Activated T-cell treated with anti-CD3 and anti-CD28 coated beads for 48 hours (primary cell): ENCODE results near the gene C1QL2.

ENCODE experiments used
- DNase-seq: peaks from one replicate; pipeline ENCODE4 v3.0.0-alpha.2; 2020; ENCODE audit warnings: low read depth

The C1QL2 gene

GRCh38 chr2:119158563-119159347 is at the start of gene C1QL2:
C1QL2 (minus strand) TSS chr2:119158751; CDS start chr2:119158269, 482 bp downstream.
- no peak for DNase-seq

DNA sequence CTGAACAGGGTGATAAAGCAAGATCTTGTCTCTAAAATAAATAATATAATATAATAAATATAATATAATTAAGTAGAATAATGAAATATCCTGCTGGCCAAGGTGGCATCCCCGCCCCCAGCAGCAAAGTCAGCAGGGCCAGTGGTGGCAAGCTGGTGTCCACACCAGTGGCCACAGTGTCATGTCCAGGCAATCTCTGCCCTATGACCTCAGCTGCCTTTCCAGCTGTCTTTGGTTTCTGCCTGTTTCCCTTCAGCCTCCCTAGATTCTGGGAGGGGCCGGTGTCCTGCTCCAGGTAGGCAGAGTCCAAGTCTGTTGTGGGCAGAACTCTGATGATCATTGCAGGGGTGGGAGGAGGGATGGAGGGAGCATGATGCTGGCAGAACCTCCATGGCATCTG is 48.9 kb upstream of the C1QL2 start:
- DNase-seq = no peak

GRCh38 chr2:119206201-119206600 is 47.6 kb upstream of the C1QL2 start:
- no peak for DNase-seq

DNA sequence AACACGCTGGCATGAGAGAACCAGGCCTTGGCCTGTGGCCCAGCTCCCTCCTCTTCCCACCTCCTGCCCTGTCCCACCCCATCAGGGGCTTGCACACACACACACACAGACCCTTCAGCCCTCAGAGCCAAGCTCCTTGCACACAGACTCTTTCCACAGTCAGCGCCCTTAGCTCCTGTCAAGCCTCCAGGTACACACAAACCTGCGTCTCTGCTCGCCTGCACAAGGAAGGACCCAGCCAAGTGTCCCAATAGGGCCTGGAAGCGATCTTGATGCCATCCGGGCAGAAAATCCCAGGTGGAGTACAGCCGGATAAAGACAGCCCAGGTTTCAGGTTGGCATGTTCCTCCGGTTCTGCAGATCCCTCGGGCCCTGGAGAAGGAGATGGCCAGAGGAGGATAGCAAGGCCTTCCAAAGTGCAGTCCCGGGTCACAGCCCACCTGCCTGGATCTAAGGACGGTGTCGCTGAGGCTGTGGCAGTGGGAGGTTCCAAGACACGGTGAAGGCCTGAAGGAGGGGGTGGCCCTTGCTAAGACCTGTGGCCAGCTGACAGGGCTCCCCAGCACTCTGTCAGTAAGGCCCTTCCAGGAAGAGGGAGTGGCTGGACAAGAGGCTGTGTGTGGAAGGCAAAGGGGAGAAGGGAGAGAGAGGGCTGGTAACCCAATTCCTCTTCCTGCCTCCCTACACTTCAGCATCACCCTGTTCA is 46.6 kb upstream of the C1QL2 start:
- DNase-seq = no peak

DNA sequence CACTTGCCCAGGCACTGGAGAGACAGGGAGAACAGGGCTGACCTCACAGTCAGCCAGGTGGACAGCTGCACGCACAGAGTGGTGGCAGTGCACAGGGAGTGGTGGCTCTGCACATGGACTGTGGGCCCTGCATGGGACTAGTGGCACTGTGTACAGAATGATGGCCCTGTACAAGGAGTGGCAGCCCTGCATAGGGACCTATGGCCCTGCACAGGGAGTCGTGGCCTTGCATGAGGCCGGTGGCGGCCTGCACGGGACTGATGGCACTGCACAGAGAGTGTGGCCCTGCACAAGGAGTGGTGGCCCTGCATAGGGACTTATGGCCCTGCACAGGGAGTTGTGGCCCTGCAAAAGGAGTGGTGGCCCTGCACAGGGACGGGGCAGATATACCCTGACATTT is 46.0 kb upstream of the C1QL2 start:
- no peak for DNase-seq

- DNase-seq = no peak
These were observed 44.2 kb upstream of the C1QL2 start for GRCh38 chr2:119202610-119203310.

DNA sequence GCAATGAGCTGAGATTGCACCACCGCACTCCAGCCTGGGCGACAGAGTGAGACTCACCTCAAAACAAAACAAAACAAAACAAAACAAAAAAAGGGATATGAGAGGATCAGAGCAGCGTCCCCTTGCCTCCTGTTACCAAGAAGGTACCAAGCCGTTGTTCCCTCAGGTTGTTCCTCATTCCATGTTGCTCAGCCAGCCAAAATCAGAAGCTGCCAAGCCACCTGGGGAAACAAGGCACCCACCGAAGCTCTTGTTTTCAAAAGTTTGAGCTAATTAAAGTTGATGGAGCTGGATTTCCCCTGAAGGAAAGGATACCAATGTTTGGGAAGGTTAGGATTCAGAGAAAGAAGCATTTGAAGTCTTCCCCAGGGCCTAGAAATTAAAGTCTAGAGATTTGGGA is 43.3 kb upstream of the C1QL2 start:
- DNase-seq = no peak

GRCh38 chr2:119198240-119198840 is 39.8 kb upstream of the C1QL2 start:
- no peak for DNase-seq

GRCh38 chr2:119197529-119198239 is 39.1 kb upstream of the C1QL2 start:
- no peak for DNase-seq

GRCh38 chr2:119197126-119197405 is 38.5 kb upstream of the C1QL2 start:
- DNase-seq = no peak

GRCh38 chr2:119196301-119197125 is 38.0 kb upstream of the C1QL2 start:
- DNase-seq = no peak

GRCh38 chr2:119195887-119196286 is 37.3 kb upstream of the C1QL2 start:
- DNase-seq = no peak

- DNase-seq = no peak
These were observed 36.5 kb upstream of the C1QL2 start for GRCh38 chr2:119195001-119195400.

- DNase-seq = no peak
These were observed 34.3 kb upstream of the C1QL2 start for GRCh38 chr2:119192893-119193292.

DNA sequence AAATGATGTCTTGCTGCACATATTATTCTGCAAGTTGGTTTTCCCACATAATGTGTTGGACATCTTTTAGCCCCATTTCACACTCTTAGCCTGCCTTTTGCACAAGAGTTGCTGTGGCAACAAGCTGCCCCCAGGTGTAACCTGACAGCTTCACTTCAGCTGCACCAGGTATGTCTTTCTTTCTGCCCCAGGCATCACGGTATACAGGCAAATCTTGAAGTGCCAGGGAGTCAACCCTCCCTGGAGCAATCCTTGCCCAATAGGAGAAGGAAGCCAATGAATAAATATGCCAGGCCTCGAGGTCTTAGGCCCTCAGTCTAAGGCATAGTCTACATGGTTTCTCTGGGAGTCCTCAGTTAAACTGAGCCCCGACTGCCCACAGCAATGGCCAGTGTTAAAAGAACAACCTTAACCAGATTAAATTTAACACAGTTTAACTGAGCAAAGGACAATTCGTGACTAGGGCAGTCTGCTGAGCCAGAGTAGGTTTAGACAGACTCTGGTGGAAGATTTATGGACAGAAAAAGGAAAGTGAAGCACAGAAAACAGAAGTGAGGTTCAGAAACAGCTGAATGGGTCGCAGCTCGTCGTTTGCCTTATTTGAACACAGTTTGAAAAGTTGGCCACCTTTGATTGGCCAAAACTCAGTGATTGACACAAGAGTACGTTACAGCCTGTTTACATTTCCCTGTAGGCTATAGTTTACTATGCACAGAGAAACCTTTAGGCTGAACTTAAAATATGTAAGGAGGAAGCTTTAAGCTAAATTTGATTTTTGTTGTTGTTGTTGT is 32.0 kb upstream of the C1QL2 start:
- DNase-seq = no peak

DNA sequence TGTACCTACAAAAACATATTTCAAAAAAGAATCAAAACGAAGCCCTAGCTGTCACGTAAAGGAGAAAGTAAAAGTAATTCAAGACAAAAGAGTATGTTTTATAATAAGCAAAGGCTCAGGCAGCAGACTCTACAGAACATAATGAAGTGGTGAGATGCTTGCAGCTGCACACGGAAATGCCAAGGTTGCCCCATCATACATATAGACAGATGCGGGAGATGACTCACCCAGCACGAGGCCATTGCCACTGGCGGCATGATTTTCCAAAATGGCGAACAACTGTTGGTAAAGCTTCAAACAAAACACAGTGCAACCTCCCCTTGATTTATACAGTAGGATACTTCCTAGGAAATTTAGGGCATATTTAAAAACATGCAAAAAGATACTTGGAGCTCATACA is 26.0 kb upstream of the C1QL2 start:
- DNase-seq = no peak

- no peak for DNase-seq
These were observed 23.4 kb upstream of the C1QL2 start for GRCh38 chr2:119181791-119182445.

DNA sequence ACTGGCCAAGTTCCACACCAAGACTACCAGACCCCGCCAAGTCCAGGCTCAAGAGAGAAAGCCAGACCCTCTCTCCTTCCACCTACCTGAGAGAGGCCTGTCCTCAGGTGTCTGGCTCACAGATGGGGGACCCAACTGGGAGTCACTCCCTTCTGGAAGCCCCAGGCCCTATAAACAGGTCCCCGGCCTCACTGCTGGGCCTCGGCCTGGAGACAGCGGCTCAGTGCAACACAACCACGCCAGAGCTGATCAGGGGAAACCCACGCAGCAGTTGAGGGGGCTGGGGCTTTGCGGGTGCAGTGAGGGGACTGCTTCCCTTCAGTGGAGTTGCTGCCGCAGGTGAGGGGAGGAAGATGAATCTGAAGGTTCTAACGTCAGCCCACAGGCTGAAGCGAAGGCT is 22.8 kb upstream of the C1QL2 start:
- DNase-seq = no peak

GRCh38 chr2:119180892-119181291 is 22.3 kb upstream of the C1QL2 start:
- no peak for DNase-seq

DNA sequence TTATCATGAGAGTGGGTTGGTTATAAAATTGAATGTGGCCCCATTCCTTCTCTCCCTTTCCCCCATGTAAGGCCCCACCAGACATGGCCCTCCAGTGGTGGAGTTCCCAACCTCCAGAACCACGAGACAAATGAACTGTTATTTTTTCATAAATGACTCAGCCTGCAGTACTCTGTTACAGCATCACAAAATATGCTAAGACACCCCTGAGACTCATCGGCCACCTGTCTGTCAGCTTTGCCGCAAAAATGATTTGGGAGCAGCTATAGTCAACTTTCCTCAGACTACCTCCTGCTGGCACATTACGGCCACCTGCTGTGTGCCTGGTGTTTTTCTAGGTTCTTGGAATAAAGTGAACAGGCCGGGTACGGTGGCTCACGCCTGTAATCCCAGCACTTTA is 21.4 kb upstream of the C1QL2 start:
- DNase-seq = no peak
